NCI-H510A (cell line): ENCODE measurements around the gene HLA-DPB1.
"Not testable (repeated sequence)": the region's sequence is repeated elsewhere in the genome, so short reads cannot be mapped to it uniquely, and the experiment has no call there.

Source experiments
- DNase-seq: peaks from one replicate; lab custom pipeline; 2025; lab: John Stamatoyannopoulos, UW

Gene HLA-DPB1

GRCh38 chr6:33075568-33076405 lies at the start of gene HLA-DPB1:
HLA-DPB1 (plus strand) TSS chr6:33075990; CDS start chr6:33076042, 52 bp downstream.
- no peak for DNase-seq

GRCh38 chr6:33028220-33028849 lies 47.5 kb upstream of the HLA-DPB1 start:
- no peak for DNase-seq

DNA sequence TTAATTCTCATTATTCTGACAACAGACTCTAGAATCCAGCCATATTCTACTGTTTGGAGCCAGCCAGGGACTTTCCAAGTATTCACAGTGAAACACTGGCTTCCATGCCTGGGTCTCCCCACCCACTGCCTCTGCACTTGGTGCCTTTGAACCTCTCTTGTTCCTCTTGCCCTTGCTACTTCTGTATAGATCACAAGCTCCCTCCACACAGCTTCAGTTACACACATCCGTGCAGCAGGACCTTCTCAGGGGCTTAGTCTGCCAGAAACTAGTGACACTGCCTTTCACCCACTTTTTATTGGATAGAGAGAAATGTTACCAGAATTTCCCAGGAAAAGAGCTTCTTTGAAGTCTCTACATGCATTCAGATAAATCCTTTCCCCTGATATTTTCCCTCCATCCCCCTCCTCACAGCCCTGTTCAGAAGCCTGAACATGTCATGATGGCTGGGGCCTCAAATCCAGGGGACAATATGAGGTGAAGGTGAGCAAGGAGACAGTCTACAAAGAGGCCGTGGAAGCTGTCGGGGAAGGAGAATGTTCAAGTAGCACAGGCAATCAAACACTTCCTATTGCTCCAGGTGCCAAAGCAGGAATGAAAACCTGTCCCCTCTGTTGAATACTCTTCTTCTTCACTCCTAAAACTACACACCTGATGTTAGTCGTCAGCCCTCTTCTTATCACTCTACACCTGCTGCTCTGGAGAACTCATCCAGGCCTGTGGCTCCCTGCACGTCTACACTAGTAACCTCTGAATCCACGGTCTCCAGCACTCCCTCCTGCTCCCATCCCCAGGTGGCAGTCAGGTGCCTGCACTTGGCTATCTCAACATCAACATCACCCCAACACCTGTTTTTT lies 46.2 kb upstream of the HLA-DPB1 start:
- no peak for DNase-seq

DNA sequence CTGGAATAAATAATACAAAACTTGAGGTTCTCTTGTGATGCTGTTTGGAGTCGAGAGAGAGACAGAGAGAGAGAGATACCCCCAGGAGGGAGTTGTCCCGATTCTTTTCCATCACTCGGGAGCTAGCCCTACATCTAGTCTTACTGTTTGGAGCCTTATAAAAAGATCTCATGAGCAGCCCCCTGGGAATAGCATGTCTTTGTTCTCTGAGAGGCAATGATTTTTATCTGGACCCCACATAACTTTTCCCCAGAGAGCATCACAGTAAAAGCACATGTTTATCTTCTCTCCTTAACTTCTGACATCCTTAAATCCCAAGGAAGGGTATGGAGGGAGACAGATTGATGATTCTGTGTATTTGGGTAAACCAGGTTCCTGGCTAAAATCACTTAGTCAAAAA lies 45.5 kb upstream of the HLA-DPB1 start:
- no peak for DNase-seq

DNA sequence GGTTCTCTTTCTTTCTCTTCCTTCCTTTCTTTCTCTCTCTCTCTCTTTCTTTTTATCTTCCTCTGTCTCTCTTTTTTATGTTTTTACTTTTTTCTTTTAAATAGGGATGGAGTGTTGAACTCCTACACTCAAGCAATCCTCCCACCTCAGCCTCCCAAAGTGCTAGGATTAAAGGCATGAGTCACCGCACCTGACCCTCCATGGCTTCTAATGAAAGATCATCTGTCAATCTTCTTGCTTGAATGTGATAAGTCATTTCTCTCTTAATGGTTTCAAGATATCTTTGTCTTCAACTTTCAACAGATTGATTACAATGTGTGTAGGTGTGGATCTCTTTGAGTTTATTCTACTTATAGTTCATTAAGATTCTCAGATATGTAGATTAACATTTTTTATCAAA lies 41.2 kb upstream of the HLA-DPB1 start:
- DNase-seq: no peak

DNA sequence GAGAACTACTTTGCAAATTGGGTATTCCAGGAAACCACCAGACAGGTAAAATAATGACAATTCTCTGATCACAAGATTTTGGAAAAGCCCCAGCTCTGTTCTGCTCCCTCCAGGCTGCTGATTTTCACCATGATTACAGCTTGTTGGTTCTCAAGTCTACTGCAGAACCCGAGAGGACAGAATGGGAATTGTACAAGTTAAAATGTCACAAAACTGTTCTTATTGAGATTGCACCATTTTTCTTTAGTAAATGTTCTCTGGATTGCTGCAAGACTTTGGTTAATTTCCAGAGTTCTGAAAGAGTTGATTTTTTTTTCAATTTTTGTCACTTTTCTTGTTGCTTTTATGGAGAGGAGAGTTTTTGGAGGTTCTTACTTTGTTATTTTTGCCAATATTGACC lies 39.3 kb upstream of the HLA-DPB1 start:
- no peak for DNase-seq

DNA sequence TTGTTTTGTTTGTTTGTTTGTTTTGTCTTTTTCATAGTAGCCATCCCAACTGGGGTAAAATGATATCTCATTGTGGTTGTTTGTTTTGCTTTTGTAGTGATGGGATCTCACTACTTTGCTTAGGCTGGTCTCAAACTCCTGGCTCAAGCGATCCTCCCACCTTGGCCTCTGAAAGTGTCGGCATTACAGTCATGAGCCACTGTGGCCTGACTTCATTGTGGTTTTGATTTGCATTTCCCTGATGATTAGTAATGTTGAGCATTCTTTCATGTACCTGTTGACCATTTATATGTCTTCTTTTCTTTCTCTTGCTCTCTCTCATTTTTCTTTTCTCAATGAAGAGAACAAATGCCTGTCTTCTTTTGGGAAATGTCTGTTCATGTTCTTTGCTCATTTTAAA lies 35.6 kb upstream of the HLA-DPB1 start:
- no peak for DNase-seq

DNA sequence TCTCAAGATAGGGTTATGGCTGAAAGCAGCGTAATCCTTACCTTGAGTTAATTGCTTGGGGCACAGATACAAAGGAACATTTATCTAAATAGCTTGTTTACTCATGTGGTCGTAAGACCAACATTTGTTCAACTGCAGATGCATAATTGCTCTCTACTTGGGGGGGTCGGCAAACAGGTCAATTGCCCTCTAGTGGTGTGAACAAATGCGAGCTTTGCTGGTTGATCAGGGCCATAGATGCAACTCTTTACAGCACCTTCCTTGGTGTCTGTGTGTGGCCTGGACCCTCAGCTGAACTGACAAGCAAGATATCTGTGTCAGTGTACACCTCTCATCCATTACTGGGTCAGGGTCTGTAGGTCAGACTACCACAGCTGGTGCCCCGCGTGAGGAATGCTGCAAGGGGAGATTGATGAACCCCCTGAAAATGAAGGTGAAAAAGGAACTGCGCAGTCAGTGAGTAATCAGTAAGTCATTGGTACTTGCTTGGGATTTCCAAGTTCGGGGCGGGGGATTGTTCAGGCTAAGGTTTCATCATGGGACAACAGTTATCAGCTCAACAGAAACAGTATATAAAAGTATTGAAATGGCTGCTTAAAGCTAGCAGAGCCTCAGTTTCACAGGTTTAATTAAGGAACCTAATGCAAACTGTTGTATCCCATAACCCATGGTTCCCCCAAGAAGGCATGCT lies 26.3 kb upstream of the HLA-DPB1 start:
- no peak for DNase-seq

- DNase-seq: no peak
These were observed 25.6 kb upstream of the HLA-DPB1 start for GRCh38 chr6:33050014-33050810.

DNA sequence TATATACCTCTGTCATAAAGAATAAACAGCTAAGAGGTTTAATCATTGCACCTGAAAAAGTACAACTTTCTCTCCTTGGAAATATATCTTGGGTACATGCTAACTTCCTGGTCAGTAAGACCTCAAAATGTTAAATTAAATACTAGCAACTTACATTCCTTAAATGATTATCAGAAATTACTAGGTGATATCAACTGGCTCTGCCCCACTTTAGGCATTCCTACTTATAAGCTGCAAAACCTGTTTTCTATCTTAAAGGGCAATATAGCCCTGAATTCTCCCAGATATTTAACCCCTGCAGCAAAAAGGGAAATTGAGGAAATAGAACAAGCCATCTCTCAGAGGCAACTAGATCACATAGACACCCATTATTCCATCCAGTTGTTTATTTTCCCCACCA lies 23.2 kb upstream of the HLA-DPB1 start:
- no peak for DNase-seq

- DNase-seq: no peak
These were observed 22.6 kb upstream of the HLA-DPB1 start for GRCh38 chr6:33053230-33053629.

- DNase-seq: no peak
These were observed 18.3 kb upstream of the HLA-DPB1 start for GRCh38 chr6:33057222-33058150.

DNA sequence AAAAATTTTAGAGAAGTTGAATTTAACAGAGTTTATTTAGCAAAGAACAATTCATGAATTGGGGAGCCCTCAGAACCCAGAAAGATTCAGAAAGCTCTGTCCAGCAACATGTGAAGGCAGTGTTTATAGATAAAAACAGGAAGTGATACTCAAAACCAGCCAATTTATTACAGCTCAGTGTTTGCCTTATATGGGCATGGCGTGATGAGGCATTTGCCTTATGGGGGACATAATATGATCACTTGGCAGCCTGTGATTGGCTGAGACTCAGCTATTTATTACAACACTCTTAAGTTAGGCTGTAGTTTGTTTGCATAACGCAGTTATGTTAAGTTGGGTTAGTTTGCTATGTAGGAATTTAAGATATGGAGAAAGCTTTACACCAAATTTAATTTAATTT lies 13.8 kb upstream of the HLA-DPB1 start:
- no peak for DNase-seq

DNA sequence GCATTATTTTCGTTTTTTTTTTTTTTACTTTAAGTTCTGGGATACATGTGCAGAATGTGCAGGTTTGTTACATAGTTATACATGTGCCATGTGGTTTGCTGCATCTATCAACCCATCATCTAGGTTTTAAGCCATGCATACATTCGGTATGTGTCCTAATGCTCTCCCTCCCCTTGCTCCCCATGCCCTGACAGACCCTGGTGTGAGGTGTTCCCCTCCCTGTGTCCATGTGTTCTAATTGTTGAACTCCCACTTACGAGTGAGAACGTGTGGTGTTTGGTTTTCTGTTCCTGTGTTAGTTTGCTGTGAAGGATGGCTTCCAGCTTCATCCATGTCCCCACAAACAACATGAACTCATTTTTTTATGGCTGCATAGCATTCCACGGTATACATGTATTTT lies 12.4 kb upstream of the HLA-DPB1 start:
- not testable (repeated sequence) for DNase-seq

DNA sequence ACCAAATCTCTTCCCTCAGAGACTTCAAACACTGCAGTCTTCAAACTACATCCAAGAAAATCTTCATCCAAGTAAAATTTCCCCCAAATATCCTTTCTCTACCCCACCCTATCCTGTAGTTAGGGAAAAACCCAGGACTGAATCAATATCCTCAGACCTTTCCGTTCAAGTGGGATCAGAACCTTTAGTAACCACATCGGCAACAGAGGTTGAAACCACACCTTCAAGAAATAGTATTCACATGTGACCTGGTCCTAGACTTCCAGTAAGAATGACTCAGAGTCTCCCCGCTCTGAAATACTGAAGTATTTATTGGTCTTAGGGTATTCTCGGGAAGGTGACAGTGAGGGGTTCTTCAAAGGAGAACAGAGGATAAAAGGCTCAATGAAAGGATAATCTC lies 11.1 kb upstream of the HLA-DPB1 start:
- DNase-seq: no peak

GRCh38 chr6:33065312-33065711 lies 10.5 kb upstream of the HLA-DPB1 start:
- no peak for DNase-seq

DNA sequence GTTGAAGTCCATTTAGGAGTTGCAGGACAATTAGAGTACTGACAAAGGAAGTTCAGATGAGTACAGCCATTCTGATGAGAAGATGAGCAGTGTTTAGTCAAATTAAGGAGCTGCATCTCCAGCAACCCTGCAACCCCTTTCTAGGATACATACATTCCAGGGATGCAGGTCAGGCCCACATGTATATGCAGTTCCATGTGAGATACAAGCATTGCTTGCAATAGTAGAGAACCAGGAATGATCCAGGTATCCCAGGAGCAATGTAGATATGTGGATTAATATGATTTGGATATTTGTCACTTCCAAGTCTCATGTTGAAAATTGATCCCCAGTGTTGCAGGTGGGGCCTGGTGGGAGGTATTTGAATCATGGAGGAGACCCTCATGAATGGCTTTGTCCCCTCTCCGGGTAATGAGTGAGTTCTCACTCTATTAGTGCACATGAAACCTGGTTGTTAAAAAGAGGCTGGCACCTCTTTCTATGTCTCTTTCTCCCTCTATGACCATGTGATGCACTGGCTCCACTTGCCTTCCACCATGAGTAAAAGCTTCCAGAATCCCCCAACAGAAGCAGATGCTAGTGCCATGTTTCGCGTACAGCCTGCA lies 8.8 kb upstream of the HLA-DPB1 start:
- DNase-seq: no peak

- no peak for DNase-seq
These were observed 6.6 kb upstream of the HLA-DPB1 start for GRCh38 chr6:33069021-33069738.

- no peak for DNase-seq
These were observed 4.9 kb upstream of the HLA-DPB1 start for GRCh38 chr6:33070909-33071308.
